IMR-90 (cell line): ENCODE measurements around the gene MTFR1L.

Experiments
- CEBPB ChIP-seq: IDR thresholded peaks from 2 replicates; pipeline ENCODE4 v1.6.1; 2012; ENCODE audit warnings: low read depth, low read length, improper control_type of control experiment
- CTCF ChIP-seq: conservative IDR thresholded peaks from 2 replicates; pipeline ENCODE4 v1.5.1; 2012; ENCODE audit warnings: mild to moderate bottlenecking, low read depth, low read length, improper control_type of control experiment
- MXI1 ChIP-seq: IDR thresholded peaks from 2 replicates; pipeline ENCODE4 v1.6.1; 2012; ENCODE audit warnings: low read depth, mild to moderate bottlenecking, low read length, moderate library complexity, borderline replicate concordance
- NFE2L2 ChIP-seq: fragments of 150-350 bp; IDR thresholded peaks from 2 replicates; pipeline ENCODE4 v1.6.1; 2016; ENCODE audit warnings: low read depth, mild to moderate bottlenecking, low read length
- POLR2A ChIP-seq: IDR thresholded peaks from 2 replicates; pipeline ENCODE4 v1.6.1; 2012; ENCODE audit warnings: mild to moderate bottlenecking, low read depth, low read length

GRCh38 chr1:25837262-25837875 lies 17.6 kb downstream of the MTFR1L start:
- TF ChIP-seq NFE2L2 (no peak), CTCF (peak; percentile 33), POLR2A (no peak), CEBPB (no peak), MXI1 (no peak)
